Neural progenitor cell (in vitro differentiated cells): Measurements from ENCODE around the gene CGB2.

Experiments used
- EZH2 ChIP-seq: fragments of 200-600 bp; sonication (generic); IDR thresholded peaks from 2 replicates; pipeline ENCODE4 v1.6.1; 2017; ENCODE audit warnings: antibody characterized with exemption, mild to moderate bottlenecking, moderate library complexity
- TF ChIP-seq, protein P1 (sequence below): fragments of 200-600 bp; sonication (generic); IDR thresholded peaks from 2 replicates; pipeline ENCODE4 v1.5.1; 2017; ENCODE audit warnings: antibody characterized with exemption, mild to moderate bottlenecking

DNA sequence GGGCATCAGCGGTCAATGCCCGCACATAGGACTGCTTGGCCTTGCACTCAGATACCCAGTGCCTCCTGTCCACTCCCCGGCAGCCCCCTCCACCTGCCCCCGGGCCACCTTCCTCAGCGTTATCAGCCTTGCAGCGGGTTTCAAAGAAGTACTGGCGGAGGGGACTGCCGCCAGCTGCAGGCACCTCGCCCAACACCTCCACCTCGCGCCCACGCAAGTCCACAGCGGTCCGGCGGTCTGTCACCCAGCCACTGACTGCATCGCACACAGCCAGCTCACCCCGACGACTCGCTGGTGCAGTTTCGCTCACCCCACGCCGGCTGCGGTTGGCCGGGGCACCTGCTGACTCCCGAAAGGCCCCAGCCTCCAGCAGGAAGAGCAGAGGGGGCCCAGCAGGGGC, 29.8 kb downstream of the CGB2 start:
- TF ChIP-seq, protein P1, sequence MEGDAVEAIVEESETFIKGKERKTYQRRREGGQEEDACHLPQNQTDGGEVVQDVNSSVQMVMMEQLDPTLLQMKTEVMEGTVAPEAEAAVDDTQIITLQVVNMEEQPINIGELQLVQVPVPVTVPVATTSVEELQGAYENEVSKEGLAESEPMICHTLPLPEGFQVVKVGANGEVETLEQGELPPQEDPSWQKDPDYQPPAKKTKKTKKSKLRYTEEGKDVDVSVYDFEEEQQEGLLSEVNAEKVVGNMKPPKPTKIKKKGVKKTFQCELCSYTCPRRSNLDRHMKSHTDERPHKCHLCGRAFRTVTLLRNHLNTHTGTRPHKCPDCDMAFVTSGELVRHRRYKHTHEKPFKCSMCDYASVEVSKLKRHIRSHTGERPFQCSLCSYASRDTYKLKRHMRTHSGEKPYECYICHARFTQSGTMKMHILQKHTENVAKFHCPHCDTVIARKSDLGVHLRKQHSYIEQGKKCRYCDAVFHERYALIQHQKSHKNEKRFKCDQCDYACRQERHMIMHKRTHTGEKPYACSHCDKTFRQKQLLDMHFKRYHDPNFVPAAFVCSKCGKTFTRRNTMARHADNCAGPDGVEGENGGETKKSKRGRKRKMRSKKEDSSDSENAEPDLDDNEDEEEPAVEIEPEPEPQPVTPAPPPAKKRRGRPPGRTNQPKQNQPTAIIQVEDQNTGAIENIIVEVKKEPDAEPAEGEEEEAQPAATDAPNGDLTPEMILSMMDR: no peak
- TF ChIP-seq EZH2: no peak
